C4-2B (cell line): ENCODE measurements around the gene CPNE7.

ENCODE experiments used
- CTCF ChIP-seq: fragments of 450-650 bp; conservative IDR thresholded peaks from 2 replicates; pipeline ENCODE4 v1.5.1; 2017; ENCODE audit warnings: mild to moderate bottlenecking
- ZFX ChIP-seq: fragments of 450-650 bp; IDR thresholded peaks from 2 replicates; pipeline ENCODE4 v1.6.1; 2017

- TF ChIP-seq CTCF (no peak), ZFX (no peak)
Measured at GRCh38 chr16:89562939-89563338, 12.6 kb upstream of the CPNE7 start.
